ENCODE data around the gene GEMIN7.

GRCh38 chr19:45130236-45130635 lies 51.2 kb downstream of the GEMIN7 start:
- TF ChIP-seq, protein P1, sequence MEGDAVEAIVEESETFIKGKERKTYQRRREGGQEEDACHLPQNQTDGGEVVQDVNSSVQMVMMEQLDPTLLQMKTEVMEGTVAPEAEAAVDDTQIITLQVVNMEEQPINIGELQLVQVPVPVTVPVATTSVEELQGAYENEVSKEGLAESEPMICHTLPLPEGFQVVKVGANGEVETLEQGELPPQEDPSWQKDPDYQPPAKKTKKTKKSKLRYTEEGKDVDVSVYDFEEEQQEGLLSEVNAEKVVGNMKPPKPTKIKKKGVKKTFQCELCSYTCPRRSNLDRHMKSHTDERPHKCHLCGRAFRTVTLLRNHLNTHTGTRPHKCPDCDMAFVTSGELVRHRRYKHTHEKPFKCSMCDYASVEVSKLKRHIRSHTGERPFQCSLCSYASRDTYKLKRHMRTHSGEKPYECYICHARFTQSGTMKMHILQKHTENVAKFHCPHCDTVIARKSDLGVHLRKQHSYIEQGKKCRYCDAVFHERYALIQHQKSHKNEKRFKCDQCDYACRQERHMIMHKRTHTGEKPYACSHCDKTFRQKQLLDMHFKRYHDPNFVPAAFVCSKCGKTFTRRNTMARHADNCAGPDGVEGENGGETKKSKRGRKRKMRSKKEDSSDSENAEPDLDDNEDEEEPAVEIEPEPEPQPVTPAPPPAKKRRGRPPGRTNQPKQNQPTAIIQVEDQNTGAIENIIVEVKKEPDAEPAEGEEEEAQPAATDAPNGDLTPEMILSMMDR (IDR thresholded peaks at IDR 0.05; ENCODE audit: low read length) = no peak
- TF ChIP-seq EZH2phosphoT487 (IDR thresholded peaks at IDR 0.05; ENCODE audit: low read length) = no peak
- no peak for TF ChIP-seq EZH2 (optimal IDR thresholded peaks at IDR 0.05; ENCODE audit: low read depth, low read length)

Measured in MM.1S (cell line).